ENCODE results near the gene CKLF. TPM values are rescaled to one million over a fixed set of nuclear protein-coding genes. Genes with fewer than 3 reads are reported as not detected.

Gene CKLF, protein sequence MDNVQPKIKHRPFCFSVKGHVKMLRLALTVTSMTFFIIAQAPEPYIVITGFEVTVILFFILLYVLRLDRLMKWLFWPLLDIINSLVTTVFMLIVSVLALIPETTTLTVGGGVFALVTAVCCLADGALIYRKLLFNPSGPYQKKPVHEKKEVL
- total RNA-seq (2022; extraction: Qiagen RNA extraction; ENCODE audit: low read depth) = 63.3 to 68.1 TPM (median 64.7 TPM) in 5 replicates

DNA sequence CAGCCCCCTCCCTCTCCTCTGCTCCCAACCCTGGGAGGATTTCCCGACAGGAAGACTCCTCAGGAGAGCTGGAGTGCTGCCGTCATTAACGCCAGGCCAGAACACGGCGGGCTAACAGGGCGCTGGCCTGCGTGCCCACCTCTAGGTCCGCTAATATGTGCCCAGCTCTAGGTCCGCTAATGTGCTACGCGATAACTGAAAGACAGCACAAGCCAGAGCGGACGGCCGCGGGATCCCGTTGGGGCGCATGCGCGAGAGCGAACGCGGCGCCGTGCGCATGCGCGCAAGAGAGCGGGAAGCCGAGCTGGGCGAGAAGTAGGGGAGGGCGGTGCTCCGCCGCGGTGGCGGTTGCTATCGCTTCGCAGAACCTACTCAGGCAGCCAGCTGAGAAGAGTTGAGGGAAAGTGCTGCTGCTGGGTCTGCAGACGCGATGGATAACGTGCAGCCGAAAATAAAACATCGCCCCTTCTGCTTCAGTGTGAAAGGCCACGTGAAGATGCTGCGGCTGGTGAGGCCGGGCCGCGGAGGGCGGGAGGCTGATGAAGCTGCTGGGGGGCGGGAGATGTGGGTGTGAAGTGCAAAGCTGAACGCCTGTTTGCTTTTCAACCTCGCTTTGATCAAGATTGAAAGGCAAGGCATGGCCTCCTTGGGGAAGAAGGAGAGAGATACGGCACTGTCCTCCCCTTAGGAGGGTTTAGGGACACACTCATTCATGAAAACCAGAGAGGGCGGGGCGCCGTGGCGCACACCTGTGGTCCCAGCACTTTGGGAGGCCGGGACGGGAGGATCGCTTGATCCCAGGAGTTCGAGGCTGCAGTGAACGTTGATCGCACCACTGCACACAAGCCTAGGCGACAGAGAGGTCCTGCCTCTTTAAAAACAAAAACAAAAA, at the start of gene CKLF:
Gene CKLF, plus strand, starts transcription at position 291 of the 892 bp plus-strand sequence. Its CDS starts 140 bp downstream, at position 431.

GRCh38 chr16:66549284-66550131, 2.9 kb upstream of the CKLF start, which contains the start of gene TK2:
Gene TK2 (minus strand): TSS chr16:66550122. CDS start chr16:66550061, 61 bp downstream.

GRCh38 chr16:66566051-66566901, 13.9 kb downstream of the CKLF start, which contains the start of gene CMTM1:
Gene CMTM1 (plus strand): TSS chr16:66566439. CDS start chr16:66566514, 75 bp downstream.

GRCh38 chr16:66578651-66579531, 26.5 kb downstream of the CKLF start, which contains the start of gene CMTM2:
Gene CMTM2 (plus strand): TSS chr16:66579463. CDS start chr16:66579608, 145 bp downstream.

DNA sequence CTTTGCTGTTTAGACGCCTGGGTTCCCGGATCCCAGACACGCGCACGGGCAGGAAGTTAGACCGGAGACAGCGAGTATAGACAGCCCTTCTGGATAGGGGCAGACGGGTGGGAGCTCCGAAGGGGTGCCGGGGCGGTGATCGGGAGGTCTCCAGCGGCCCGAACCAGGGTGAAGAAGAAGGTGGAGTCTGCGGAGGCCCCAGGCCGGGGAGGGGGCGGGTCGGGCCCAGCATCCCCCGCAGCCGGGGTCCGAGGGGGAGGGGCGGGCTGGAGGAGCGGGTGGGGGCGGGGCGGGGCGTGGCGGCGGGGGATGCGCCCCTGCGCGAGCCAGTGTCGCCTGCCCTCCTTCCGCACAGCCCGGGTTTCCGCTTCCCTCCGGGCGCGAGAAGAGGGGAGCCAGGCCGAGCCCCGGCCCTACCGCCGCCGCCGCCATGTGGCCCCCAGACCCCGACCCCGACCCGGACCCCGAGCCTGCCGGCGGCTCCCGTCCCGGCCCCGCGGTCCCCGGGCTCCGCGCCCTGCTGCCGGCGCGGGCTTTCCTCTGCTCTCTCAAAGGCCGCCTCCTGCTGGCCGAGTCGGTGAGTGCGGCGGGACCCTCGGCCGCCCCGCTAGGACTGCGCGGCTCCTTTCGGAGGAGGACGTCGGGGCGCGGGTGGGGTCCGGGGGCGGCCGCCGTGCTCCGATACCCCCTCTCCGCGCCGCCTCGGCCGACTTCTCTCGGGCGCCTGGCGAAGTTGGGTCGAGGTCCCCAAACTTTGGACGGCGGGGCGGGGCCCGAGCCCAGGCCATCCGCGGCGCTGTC, 52.2 kb downstream of the CKLF start, which contains the start of gene CMTM3:
Gene CMTM3, plus strand, starts transcription at position 329 of the 801 bp plus-strand sequence. Its CDS starts 102 bp downstream, at position 431.

Other genes with a start within 250 kb of the CKLF start
- 0.18 to 0.33 TPM (median 0.27 TPM) in 5 replicates for gene CDH5, start 185.9 kb upstream of the CKLF start, total RNA-seq (2022; extraction: Qiagen RNA extraction; ENCODE audit: low read depth)
- 2.3 to 3.5 TPM (median 3.2 TPM) in 5 replicates for gene BEAN1, start 125.3 kb upstream of the CKLF start, total RNA-seq (2022; extraction: Qiagen RNA extraction; ENCODE audit: low read depth)
- 14.7 to 20.0 TPM (median 16.8 TPM) in 5 replicates for gene TK2, start 2.5 kb upstream of the CKLF start, total RNA-seq (2022; extraction: Qiagen RNA extraction; ENCODE audit: low read depth)
- gene CMTM1, start 13.9 kb downstream of the CKLF start, total RNA-seq (2022; extraction: Qiagen RNA extraction; ENCODE audit: low read depth) = 0.76 to 1.7 TPM (median 1.2 TPM) in 5 replicates
- gene CMTM2, start 26.9 kb downstream of the CKLF start, total RNA-seq (2022; extraction: Qiagen RNA extraction; ENCODE audit: low read depth) = not detected in 5 replicates
- gene CMTM3, start 52.1 kb downstream of the CKLF start, total RNA-seq (2022; extraction: Qiagen RNA extraction; ENCODE audit: low read depth) = 68.4 to 90.2 TPM (median 84.8 TPM) in 5 replicates
- gene CMTM4, start 144.2 kb downstream of the CKLF start, total RNA-seq (2022; extraction: Qiagen RNA extraction; ENCODE audit: low read depth) = 17.0 to 34.1 TPM (median 31.2 TPM) in 5 replicates
- gene DYNC1LI2, start 199.0 kb downstream of the CKLF start, total RNA-seq (2022; extraction: Qiagen RNA extraction; ENCODE audit: low read depth) = 32.0 to 53.2 TPM (median 50.5 TPM) in 5 replicates
- not detected in 5 replicates for gene TERB1, start 249.0 kb downstream of the CKLF start, total RNA-seq (2022; extraction: Qiagen RNA extraction; ENCODE audit: low read depth)